A549 (cell line): Measurements from ENCODE around the gene ELMO2. TPM values are rescaled to one million over a fixed set of nuclear protein-coding genes. Genes with fewer than 3 reads are reported as not detected.

Experiments used
- ATAC-seq, 2 experiments: fragments of 200-7000 bp in 1 of 2; fragments of >200 bp in 1 of 2; cut with Nextera tagmentation in 1 of 2; cut with Tn5 transposase in 1 of 2; 3 replicates each; pipeline versions ENCODE4 v1.8.0 to v1.9.1; 2018 to 2020; ENCODE audit warnings: mild to moderate bottlenecking in 1 of 2, moderate library complexity in 1 of 2
- CTCF ChIA-PET: fragments of 300-600 bp; sonication (Branson Sonifier 250); formaldehyde crosslinking; extraction: SDS; loops from one replicate; lab custom pipeline; 2021; ENCODE audit warnings: antibody characterized with exemption, inconsistent platforms; lab: Yijun Ruan, JAX
- POLR2A ChIA-PET: fragments of 350-600 bp; formaldehyde crosslinking; extraction: SDS; loops from one replicate; lab custom pipeline; 2021; ENCODE audit warnings: antibody characterized with exemption, inconsistent platforms; lab: Yijun Ruan, JAX
- DNase-seq, 2 experiments: peaks; one replicate each; pipeline versions ENCODE4 v3.0.0 to v3.0.0-alpha.2; 2011 to 2016; ENCODE audit warnings: low read depth in 1 of 2, low spot score in 1 of 2
- FAIRE-seq: peaks from 2 replicates; lab custom pipeline; 2011; peaks lifted over from hg19 to GRCh38; lab: Jason Lieb, UNC
- H3K27ac ChIP-seq, 2 experiments: fragments of >200 bp; sonication (Bioruptor Twin); formaldehyde crosslinking; 3 replicates each; pipeline ENCODE4 v1.5.1; 2016 to 2017
- H3K4me1 ChIP-seq: fragments of >200 bp; sonication (Bioruptor Twin); formaldehyde crosslinking; 3 replicates; pipeline ENCODE4 v1.6.1; 2016
- H3K4me2 ChIP-seq: fragments of >200 bp; sonication (Bioruptor Twin); formaldehyde crosslinking; 3 replicates; pipeline ENCODE4 v1.6.1; 2016
- H3K4me3 ChIP-seq: fragments of >200 bp; sonication (Bioruptor Twin); formaldehyde crosslinking; 3 replicates; pipeline ENCODE4 v1.5.1; 2016
- H3K9me3 ChIP-seq: fragments of >200 bp; sonication (Bioruptor Twin); formaldehyde crosslinking; 3 replicates; pipeline ENCODE4 v1.6.1; 2016
- BCL3 ChIP-seq: fragments of >200 bp; sonication (Bioruptor Twin); formaldehyde crosslinking; IDR thresholded peaks from 3 replicates; pipeline ENCODE4 v1.6.1; 2016
- CEBPB ChIP-seq, 2 experiments: fragments of >200 bp in 1 of 2; sonication (Bioruptor Twin) in 1 of 2; formaldehyde crosslinking in 1 of 2; IDR thresholded peaks; 2 replicates each; pipeline ENCODE4 v1.6.1; 2012 to 2016
- CTCF ChIP-seq: fragments of >200 bp; sonication (Bioruptor Twin); formaldehyde crosslinking; IDR thresholded peaks from 3 replicates; pipeline ENCODE4 v1.5.1; 2016
- FOXS1 ChIP-seq: fragments of 250-450 bp; sonication (Bioruptor Pico); IDR thresholded peaks from 2 replicates; pipeline ENCODE4 v1.5.0; 2020; ENCODE audit warnings: mild to moderate bottlenecking, moderate library complexity
- HDAC2 ChIP-seq: fragments of 200-600 bp; sonication (generic); IDR thresholded peaks from 2 replicates; pipeline ENCODE4 v1.6.1; 2016
- HES2 ChIP-seq: fragments of >200 bp; sonication (Bioruptor Twin); formaldehyde crosslinking; IDR thresholded peaks from 2 replicates; pipeline ENCODE4 v1.6.1; 2016
- HEYL ChIP-seq: fragments of 250-450 bp; sonication (Bioruptor Pico); IDR thresholded peaks from 2 replicates; pipeline ENCODE4 v1.8.0; 2021; ENCODE audit warnings: mild to moderate bottlenecking, moderate library complexity
- HMGXB4 ChIP-seq: fragments of 250-450 bp; sonication (Bioruptor Pico); IDR thresholded peaks from 2 replicates; pipeline ENCODE4 v1.5.0; 2021; ENCODE audit warnings: mild to moderate bottlenecking, moderate library complexity, borderline replicate concordance
- HOXA7 ChIP-seq: fragments of 250-450 bp; sonication (Bioruptor Pico); IDR thresholded peaks from 2 replicates; pipeline ENCODE4 v1.5.0; 2020; ENCODE audit warnings: mild to moderate bottlenecking, moderate library complexity
- HOXB13 ChIP-seq: fragments of 250-450 bp; sonication (Bioruptor Pico); IDR thresholded peaks from 2 replicates; pipeline ENCODE4 v1.5.0; 2020; ENCODE audit warnings: low read depth, mild to moderate bottlenecking, moderate library complexity
- HOXB5 ChIP-seq: fragments of 250-450 bp; sonication (Bioruptor Pico); IDR thresholded peaks from 2 replicates; pipeline ENCODE4 v1.5.0; 2020; ENCODE audit warnings: mild to moderate bottlenecking, moderate library complexity
- JUNB ChIP-seq: fragments of >200 bp; sonication (Bioruptor Twin); formaldehyde crosslinking; IDR thresholded peaks from 2 replicates; pipeline ENCODE4 v1.6.1; 2016
- KDM5A ChIP-seq: fragments of 200-600 bp; sonication (generic); IDR thresholded peaks from 2 replicates; pipeline ENCODE4 v1.6.1; 2016; ENCODE audit warnings: antibody characterized with exemption, mild to moderate bottlenecking
- MAZ ChIP-seq: fragments of 150-350 bp; IDR thresholded peaks from 2 replicates; pipeline ENCODE4 v1.6.1; 2014; ENCODE audit warnings: antibody characterized with exemption, low read depth, low read length, borderline replicate concordance
- MYC ChIP-seq: IDR thresholded peaks from 2 replicates; pipeline ENCODE4 v1.6.1; 2012; ENCODE audit warnings: mild to moderate bottlenecking, inconsistent platforms, low read length, improper control_type of control experiment, borderline replicate concordance
- PBX3 ChIP-seq: IDR thresholded peaks from 2 replicates; pipeline ENCODE4 v1.6.1; 2012
- RFX5 ChIP-seq: fragments of 450-650 bp; IDR thresholded peaks from 2 replicates; pipeline ENCODE4 v1.7.1; 2014; ENCODE audit warnings: antibody characterized with exemption, mild to moderate bottlenecking, moderate library complexity
- TP53 ChIP-seq: fragments of 250-450 bp; sonication (Bioruptor Pico); IDR thresholded peaks from 2 replicates; pipeline ENCODE4 v1.5.0; 2021; ENCODE audit warnings: mild to moderate bottlenecking, moderate library complexity
- USF2 ChIP-seq: fragments of 450-650 bp; IDR thresholded peaks from 2 replicates; pipeline ENCODE4 v1.6.1; 2014; ENCODE audit warnings: antibody characterized with exemption
- ZC3H11A ChIP-seq: fragments of 450-650 bp; IDR thresholded peaks from 2 replicates; pipeline ENCODE4 v1.6.1; 2014; ENCODE audit warnings: antibody characterized with exemption, mild to moderate bottlenecking
- WGBS: methylation state at CpG from one replicate; pipeline ENCODE4 v1.1.6; 2017; ENCODE audit errors: missing lambda C conversion rate; 5-methylcytosine and 5-hydroxymethylcytosine counted together
- polyA plus RNA-seq, 4 experiments: library from polyadenylated mRNA; depleted of rRNA in 3 of 4; stranded (reverse); fragments of >200 nt; fragmentation: RNase III in 1 of 4; extraction: RNeasy Plus Mini Kit Qiagen cat#74134 plus additional on column Dnase treatment in 1 of 4; gene quantifications; 2 replicates in 3 of 4; 3 replicates in 1 of 4; pipeline ENCODE4 v1.2.3, GENCODE V29; 2011 to 2017

The ELMO2 gene
- polyA plus RNA-seq, 2 of the 4 experiments (the other 2 are of a cell fraction) = 23.4 to 25.1 TPM

GRCh38 chr20:46367234-46367633 is 39.2 kb downstream of the ELMO2 start:
- H3K9me3 ChIP-seq = no peaks in the 10 kb centered on the region
- FAIRE-seq (no peak), DNase-seq (no peak), ATAC-seq (no peak)
- H3K4me3 ChIP-seq = no peak overlapping the region
- POLR2A ChIA-PET = no interaction called here
- CTCF ChIA-PET = no interaction called here
- no peak overlapping the region for H3K27ac ChIP-seq
- H3K4me1 ChIP-seq = peaks cover 13% of the 10 kb centered on the region; the same call in 2 of the 3 replicates
- TF ChIP-seq ZC3H11A = no peak
- no peak for TF ChIP-seq CTCF
- no peak for TF ChIP-seq PBX3
- no peak for TF ChIP-seq JUNB
- no peak for TF ChIP-seq TP53
- no peak for TF ChIP-seq MAZ
- no peak for TF ChIP-seq HOXA7 (CRISPR knock-in tag)
- TF ChIP-seq HDAC2 = no peak
- no peak for TF ChIP-seq HEYL (CRISPR knock-in tag)
- no peak for TF ChIP-seq HMGXB4
- WGBS = 80% methylated on average over 5 of the region's 5 CpGs
- H3K4me2 ChIP-seq = no peak overlapping the region

GRCh38 chr20:46366826-46367225 is 39.6 kb downstream of the ELMO2 start:
- TF ChIP-seq HEYL (CRISPR knock-in tag) (no peak), CEBPB (IDR thresholded peaks at IDR 0.05) (no peak), RFX5 (no peak), HOXB13 (no peak), HOXB5 (CRISPR knock-in tag) (no peak), FOXS1 (CRISPR knock-in tag) (no peak)
- Histone ChIP-seq H3K4me2 (no peak overlapping the region), H3K4me3 (no peak overlapping the region), H3K4me1 (peaks cover 14% of the 10 kb centered on the region; the same call in 2 of the 3 replicates), H3K9me3 (no peaks in the 10 kb centered on the region), H3K27ac (no peak overlapping the region)
- DNase-seq (no peak), ATAC-seq (no peak), FAIRE-seq (no peak)
- WGBS = 80% methylated on average over 5 of the region's 5 CpGs
- ChIA-PET CTCF (no interaction called here), POLR2A (no interaction called here)

- ChIA-PET POLR2A (no interaction called here), CTCF (interaction anchor here (1.1 to 4.5 kb wide), 5 partner anchors 8 to 233 kb away, joined by 3 to 19 read pairs (median 4); no protein-coding TSS in a partner anchor)
- Histone ChIP-seq H3K9me3 (no peaks in the 10 kb centered on the region), H3K27ac (no peak overlapping the region), H3K4me1 (peaks cover 14% of the 10 kb centered on the region; the same call in 2 of the 3 replicates), H3K4me2 (no peak overlapping the region), H3K4me3 (no peak overlapping the region)
- no peak for DNase-seq
- 89% methylated on average over 5 of the region's 5 CpGs for WGBS
- no peak for FAIRE-seq
- ATAC-seq = no peak
- TF ChIP-seq HES2 (no peak), USF2 (no peak), MYC (no peak), KDM5A (no peak), BCL3 (no peak)
Observed at GRCh38 chr20:46365487-46366220, 40.8 kb downstream of the ELMO2 start.
